ENCODE data around the gene KRTAP17-1. TPM values are rescaled to one million over a fixed set of nuclear protein-coding genes. Genes with fewer than 3 reads are reported as not detected.

The KRTAP17-1 gene
- total RNA-seq, 4 donors from 2014 or later, result not detected

DNA sequence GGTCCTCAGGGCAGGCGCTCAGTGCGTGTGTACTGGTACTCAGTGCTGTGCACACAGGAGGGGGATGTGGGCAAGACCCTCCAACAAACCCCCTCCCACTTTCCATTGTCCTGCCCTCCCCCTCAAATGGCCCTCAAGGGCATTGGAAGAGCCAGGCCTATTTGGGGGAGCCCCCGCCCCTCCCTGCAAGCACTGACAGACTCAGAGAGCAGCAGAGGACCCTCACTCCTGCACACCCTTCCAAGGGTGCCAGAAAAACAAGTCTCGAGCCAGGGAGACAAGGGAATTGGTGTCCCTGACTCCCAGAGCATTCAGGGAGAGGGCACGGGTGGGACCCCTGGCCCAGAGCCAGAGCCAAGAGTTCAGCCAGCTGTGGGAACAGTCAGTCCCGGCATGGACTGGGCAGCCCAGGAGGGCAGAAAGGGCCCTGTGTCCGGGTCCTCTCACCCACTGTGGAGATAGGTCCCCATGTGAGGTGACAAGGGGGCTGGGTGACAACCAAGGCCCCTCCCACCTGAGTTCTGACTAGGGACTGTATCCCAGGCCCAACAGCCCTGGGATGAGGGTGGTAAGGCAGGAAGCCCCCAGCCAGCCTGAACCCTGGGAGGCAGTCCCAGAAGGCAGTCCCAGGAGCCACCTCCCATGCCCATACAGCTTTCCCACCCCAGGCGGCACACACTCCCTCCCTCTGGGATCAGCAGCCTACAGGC, 12.1 kb upstream of the KRTAP17-1 start:
- H3K4me3 ChIP-seq, result no peak overlapping the region
- H3K36me3 ChIP-seq, result no peaks in the 10 kb centered on the region
- no peaks in the 10 kb centered on the region for H3K27me3 ChIP-seq
- WGBS, result 97% methylated on average over 6 of the region's 8 CpGs
- no peak for DNase-seq (ENCODE audit: extremely low spot score)
- no peaks in the 10 kb centered on the region for H3K4me1 ChIP-seq
- intact Hi-C loops (cut with DNase I), result no loop called here
- TF ChIP-seq POLR2AphosphoS5 (IDR thresholded peaks at IDR 0.05) (no peak), EP300 (IDR thresholded peaks at IDR 0.05) (no peak), POLR2A (IDR thresholded peaks at IDR 0.05; ENCODE audit: low read depth) (no peak)
- TF ChIP-seq, protein P1, sequence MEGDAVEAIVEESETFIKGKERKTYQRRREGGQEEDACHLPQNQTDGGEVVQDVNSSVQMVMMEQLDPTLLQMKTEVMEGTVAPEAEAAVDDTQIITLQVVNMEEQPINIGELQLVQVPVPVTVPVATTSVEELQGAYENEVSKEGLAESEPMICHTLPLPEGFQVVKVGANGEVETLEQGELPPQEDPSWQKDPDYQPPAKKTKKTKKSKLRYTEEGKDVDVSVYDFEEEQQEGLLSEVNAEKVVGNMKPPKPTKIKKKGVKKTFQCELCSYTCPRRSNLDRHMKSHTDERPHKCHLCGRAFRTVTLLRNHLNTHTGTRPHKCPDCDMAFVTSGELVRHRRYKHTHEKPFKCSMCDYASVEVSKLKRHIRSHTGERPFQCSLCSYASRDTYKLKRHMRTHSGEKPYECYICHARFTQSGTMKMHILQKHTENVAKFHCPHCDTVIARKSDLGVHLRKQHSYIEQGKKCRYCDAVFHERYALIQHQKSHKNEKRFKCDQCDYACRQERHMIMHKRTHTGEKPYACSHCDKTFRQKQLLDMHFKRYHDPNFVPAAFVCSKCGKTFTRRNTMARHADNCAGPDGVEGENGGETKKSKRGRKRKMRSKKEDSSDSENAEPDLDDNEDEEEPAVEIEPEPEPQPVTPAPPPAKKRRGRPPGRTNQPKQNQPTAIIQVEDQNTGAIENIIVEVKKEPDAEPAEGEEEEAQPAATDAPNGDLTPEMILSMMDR (IDR thresholded peaks at IDR 0.05), result no peak
- H3K9me3 ChIP-seq, result no peaks in the 10 kb centered on the region
- no peak overlapping the region for H3K27ac ChIP-seq (replicated peaks in 1 of 4)

DNA sequence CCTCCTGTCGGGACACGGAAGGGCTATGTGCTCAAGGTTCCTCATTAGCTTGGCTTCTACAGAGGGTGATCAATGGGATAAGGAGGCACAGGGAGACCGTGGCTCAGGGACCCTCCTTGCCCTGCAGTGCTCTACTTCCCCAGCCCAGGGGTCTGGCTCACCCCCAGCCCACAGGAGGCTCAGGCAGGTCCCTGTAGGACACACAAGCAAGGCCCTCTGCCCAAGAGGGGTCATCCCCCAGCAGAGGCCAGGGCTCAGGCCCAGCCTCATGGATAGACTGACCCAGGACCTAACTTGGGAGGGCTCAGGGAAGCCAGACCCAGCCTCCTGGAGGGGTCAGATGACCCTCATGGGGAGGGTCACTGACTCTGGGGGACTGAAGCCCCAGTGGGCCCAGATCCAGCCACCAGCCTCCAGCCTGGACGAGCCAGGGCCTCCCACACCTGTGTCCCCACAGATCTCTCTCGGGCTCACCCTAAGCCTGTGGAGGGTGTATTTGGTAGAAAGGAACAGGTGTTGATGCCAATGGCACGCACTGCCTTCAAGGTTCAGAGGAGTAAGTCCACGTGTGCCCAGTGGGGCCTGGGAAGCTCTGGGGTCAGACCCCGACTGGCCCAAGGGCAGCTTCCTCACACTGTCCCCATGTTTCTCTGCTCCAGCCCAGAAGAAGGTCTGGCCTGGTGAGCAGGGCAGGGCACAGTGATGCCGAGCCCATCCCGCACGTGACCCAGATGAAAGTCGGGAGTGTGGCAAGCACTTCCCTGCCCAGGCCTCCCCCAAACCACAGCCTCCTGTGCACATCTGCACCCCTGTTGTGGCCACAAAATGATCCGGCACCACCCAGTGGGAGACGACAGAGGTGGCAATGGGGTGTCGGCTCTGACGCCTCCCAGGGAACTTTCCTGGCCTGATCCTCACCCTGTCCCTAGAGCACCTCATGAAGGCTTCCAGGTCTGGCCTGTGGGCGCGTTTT, 10.9 kb upstream of the KRTAP17-1 start:
- TF ChIP-seq EP300 (IDR thresholded peaks at IDR 0.05), result no peak
- no peak for TF ChIP-seq POLR2A (IDR thresholded peaks at IDR 0.05; ENCODE audit: low read depth)
- no peak for TF ChIP-seq POLR2AphosphoS5 (IDR thresholded peaks at IDR 0.05)
- TF ChIP-seq, protein P1 (IDR thresholded peaks at IDR 0.05), result no peak
- no peak for DNase-seq (ENCODE audit: extremely low spot score)
- Histone ChIP-seq H3K4me1 (no peaks in the 10 kb centered on the region), H3K27me3 (no peaks in the 10 kb centered on the region), H3K4me3 (no peak overlapping the region), H3K27ac (replicated peaks in 1 of 4) (no peak overlapping the region), H3K36me3 (no peaks in the 10 kb centered on the region), H3K9me3 (no peaks in the 10 kb centered on the region)
- WGBS, result 91% methylated on average over 14 of the region's 18 CpGs
- intact Hi-C loops (cut with DNase I), result no loop called here

DNA sequence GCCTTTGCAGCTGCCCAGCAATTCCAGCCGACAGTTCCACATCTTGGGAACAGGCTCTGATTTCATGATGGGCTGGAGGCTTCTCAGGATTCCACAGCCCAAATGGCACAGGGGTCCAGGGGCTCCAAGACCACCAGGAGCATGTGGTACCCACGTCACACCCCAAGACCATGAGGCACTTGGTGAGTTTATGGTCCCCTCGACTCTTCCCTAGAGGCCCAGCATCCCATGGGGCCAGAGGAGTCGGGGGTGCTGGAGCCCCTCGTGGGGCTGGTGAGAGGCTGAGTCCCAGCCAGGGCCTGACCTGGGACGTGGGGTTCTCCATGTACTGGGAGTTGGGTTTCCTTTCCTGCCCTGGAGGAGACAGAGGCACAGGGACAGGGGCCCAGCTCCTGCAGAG, 10.1 kb upstream of the KRTAP17-1 start:
- TF ChIP-seq POLR2AphosphoS5 (IDR thresholded peaks at IDR 0.05), result no peak
- no peak for TF ChIP-seq EP300 (IDR thresholded peaks at IDR 0.05)
- TF ChIP-seq, protein P1 (IDR thresholded peaks at IDR 0.05), result no peak
- TF ChIP-seq POLR2A (IDR thresholded peaks at IDR 0.05; ENCODE audit: low read depth), result no peak
- Histone ChIP-seq H3K4me1 (no peaks in the 10 kb centered on the region), H3K4me3 (no peak overlapping the region), H3K27ac (replicated peaks in 1 of 4) (no peak overlapping the region), H3K36me3 (no peaks in the 10 kb centered on the region), H3K9me3 (no peaks in the 10 kb centered on the region), H3K27me3 (no peaks in the 10 kb centered on the region)
- intact Hi-C loops (cut with DNase I), result no loop called here
- DNase-seq (ENCODE audit: extremely low spot score), result no peak
- 100% methylated on average over 1 of the region's 6 CpGs for WGBS

DNA sequence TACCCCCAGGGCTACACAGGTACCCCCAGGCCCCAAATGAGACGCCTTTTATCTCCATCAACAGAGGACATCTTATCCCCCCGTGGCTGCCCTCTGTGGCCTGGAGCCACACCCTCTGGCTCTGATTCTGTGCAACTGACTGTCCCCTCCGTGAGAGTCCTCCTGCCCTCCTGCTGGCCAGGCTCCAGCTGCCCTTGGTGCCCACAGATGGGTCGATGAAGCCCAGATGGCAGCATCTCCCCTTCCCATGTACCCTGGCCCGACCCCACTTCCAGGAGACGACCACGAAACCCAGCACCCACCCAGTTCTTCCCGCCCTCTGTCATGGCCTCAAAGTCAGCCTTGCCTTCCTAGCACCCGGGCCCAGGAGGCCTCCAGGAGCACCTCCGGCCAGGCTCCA, 9.6 kb upstream of the KRTAP17-1 start:
- DNase-seq (ENCODE audit: extremely low spot score), result no peak
- Histone ChIP-seq H3K27ac (replicated peaks in 1 of 4) (no peak overlapping the region), H3K27me3 (no peaks in the 10 kb centered on the region), H3K4me3 (no peak overlapping the region), H3K4me1 (no peaks in the 10 kb centered on the region), H3K36me3 (no peaks in the 10 kb centered on the region), H3K9me3 (peaks cover 0 to 4% (median 0%) of the 10 kb centered on the region in 4 donors)
- TF ChIP-seq POLR2A (IDR thresholded peaks at IDR 0.05; ENCODE audit: low read depth), result no peak
- TF ChIP-seq EP300 (IDR thresholded peaks at IDR 0.05), result no peak
- no peak for TF ChIP-seq POLR2AphosphoS5 (IDR thresholded peaks at IDR 0.05)
- TF ChIP-seq, protein P1 (IDR thresholded peaks at IDR 0.05), result no peak
- intact Hi-C loops (cut with DNase I), result no loop called here
- WGBS, result 89% methylated on average over 3 of the region's 10 CpGs
